ENCODE data around the gene RNF130.
"Not testable (repeated sequence)": the region's sequence is repeated elsewhere in the genome, so short reads cannot be mapped to it uniquely, and the experiment has no call there.

RNF130 gene

DNA sequence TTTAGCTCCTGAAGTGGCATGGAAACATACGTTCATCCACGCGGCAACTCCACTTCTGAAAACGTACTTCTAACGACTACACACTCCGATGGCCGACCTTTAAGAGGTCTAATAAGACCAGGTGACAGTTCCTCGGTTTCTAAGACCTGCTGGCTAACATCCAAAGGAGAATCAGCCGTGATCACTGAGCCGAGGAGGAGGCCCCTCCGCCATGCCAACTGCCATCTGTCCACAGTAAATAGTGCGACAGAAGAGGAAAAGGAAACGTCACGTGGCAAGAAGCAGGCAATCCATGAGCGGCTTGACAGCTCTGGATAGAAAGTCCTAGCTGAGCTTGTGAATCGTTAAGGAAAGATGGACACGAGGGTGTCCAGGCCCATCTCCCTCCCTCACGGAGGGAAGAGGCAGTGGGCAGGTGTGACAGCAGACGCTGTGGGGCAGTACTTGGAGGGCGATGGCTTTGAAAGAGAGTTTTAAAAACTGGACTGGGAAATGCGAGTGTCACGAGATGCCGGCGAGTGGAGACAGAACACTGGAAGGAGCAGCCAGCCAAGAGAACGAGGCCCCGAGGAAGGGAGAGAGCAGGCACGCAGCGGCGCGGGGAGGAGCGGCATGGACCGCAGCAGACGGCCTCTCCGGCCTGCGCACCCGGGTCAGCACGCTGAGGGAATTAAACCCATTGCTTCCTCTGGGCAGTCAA lies 97.2 kb downstream of the RNF130 start:
- no peak for DNase-seq (ENCODE audit: low read depth, low spot score)

DNA sequence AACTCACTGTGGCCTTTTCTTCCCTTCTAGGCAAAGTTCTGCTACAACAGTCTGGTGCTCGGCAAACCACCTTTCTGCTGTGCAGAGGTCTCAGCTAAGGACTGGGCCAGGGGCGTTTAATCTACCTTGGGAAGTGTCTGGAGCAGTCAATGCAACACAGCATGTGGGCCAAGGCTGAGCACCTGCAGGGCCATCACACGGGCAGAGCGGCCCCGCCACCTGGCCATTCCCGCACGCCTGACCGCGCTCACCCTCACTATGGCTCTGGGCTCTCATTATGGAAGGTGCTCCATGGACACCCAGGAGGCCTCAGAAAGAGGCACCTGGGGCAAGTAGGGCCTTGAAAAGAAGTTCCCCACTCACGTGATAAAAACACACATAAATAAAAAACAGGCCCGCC lies 98.2 kb downstream of the RNF130 start:
- no peak for DNase-seq (ENCODE audit: low read depth, low spot score)

DNA sequence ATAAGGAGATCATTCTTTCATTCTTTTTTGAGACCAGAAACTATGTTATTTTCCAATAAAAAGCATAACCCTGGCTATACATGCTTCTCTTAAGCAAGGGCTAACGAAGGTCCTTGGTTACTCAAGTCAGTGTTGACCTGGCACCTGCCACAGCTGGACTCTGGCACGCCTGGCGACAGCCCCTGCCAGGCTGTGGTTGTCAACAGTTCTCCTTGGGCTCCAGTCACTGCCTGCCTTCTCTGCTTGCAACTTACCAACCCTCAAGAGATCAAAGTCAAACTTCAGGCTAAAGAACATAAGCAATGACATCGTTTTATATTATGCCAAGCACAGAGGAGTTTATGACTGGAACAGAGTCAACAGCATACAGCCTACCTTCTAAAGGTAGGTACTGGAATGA lies 102.4 kb downstream of the RNF130 start:
- no peak for DNase-seq (ENCODE audit: low read depth, low spot score)

- no peak for DNase-seq (ENCODE audit: low read depth, low spot score)
These were observed 104.1 kb downstream of the RNF130 start for GRCh38 chr5:179967489-179967888.

DNA sequence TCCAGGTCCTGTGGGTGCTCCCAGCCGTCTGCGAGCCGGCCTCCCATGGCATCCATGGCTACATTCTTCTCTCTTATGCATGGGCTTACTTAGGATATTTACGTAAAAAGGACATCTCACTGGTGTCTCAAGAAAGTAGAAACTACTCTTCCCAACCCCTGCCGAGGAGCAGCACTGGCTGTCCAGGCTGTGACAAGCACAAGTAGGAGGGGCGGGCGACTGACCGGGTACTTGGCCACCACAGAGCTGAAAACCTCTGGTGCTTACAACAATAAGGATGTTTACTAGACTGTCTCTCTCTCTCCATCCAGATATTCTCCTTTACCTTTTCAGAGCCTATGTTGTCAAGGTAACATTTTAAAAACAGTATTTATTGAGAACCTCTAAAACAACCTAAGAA lies 107.5 kb downstream of the RNF130 start:
- DNase-seq (ENCODE audit: low read depth, low spot score) = no peak

- peak; percentile 58 for DNase-seq (ENCODE audit: low read depth, low spot score)
These were observed 108.2 kb downstream of the RNF130 start for GRCh38 chr5:179963375-179963774.

GRCh38 chr5:179960204-179960831 lies 111.2 kb downstream of the RNF130 start:
- DNase-seq (ENCODE audit: low read depth, low spot score) = no peak

DNA sequence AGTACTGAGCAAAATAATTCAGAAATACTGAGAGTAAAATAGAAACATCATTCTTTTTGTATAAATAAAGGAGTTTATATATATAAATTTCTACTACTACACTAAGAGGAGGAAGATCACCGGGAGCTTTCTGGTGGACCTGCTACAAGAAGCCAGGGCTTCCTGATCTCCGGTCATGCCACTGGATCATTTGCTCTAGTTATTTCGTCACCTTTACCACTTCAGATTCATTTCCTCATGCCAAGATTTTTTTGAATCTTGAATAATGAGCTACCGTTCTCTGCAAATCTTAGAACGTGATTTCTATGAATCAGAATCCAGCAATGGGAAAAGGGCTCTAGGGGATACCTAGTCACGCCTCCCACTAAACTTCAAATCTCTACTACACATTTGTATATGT lies 111.9 kb downstream of the RNF130 start:
- no peak for DNase-seq (ENCODE audit: low read depth, low spot score)

GRCh38 chr5:179959118-179959517 lies 112.4 kb downstream of the RNF130 start:
- not testable (repeated sequence) for DNase-seq (ENCODE audit: low read depth, low spot score)

DNA sequence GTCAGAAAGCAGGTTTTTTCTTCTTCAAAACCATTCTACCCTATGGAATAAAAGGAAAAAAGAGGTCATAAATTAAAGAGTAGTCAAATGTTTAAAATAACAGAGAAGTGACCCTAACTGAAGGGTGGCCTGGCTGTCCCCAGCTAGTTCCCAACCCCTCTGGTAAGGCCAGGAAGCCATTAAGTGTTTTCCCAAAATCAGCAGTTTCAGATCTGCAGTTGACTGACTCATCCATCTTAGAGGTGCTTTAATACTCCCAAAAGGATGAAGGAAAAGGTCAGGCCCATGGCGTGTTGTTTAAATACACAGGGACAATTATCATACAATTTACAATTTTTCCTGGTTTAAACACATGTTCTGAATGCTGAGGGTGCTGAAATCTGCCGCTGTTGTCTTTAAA lies 115.9 kb downstream of the RNF130 start:
- no peak for DNase-seq (ENCODE audit: low read depth, low spot score)

- no peak for DNase-seq (ENCODE audit: low read depth, low spot score)
These were observed 116.5 kb downstream of the RNF130 start for GRCh38 chr5:179955062-179955461.

GRCh38 chr5:179954434-179954833 lies 117.1 kb downstream of the RNF130 start:
- DNase-seq (ENCODE audit: low read depth, low spot score) = no peak

DNA sequence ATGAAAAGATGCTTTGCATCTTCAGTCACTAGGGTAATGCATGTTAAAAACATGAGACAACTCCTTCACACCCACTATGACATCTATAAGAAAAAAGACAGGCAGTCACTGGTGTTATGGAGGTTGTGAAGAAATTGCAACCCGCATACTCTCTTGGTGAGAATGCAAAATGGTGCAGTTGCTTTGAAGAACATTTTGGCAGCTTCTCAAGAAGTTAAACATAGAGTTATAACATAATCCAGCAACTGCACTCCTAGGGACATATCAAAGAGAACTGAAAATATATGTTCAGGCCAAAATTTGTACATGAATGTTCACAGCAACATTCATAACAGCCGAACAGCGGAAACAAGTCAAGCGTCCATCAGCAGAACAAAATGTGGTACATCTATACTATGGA lies 117.6 kb downstream of the RNF130 start:
- DNase-seq (ENCODE audit: low read depth, low spot score) = no peak

- no peak for DNase-seq (ENCODE audit: low read depth, low spot score)
These were observed 134.4 kb downstream of the RNF130 start for GRCh38 chr5:179936976-179937681.

DNA sequence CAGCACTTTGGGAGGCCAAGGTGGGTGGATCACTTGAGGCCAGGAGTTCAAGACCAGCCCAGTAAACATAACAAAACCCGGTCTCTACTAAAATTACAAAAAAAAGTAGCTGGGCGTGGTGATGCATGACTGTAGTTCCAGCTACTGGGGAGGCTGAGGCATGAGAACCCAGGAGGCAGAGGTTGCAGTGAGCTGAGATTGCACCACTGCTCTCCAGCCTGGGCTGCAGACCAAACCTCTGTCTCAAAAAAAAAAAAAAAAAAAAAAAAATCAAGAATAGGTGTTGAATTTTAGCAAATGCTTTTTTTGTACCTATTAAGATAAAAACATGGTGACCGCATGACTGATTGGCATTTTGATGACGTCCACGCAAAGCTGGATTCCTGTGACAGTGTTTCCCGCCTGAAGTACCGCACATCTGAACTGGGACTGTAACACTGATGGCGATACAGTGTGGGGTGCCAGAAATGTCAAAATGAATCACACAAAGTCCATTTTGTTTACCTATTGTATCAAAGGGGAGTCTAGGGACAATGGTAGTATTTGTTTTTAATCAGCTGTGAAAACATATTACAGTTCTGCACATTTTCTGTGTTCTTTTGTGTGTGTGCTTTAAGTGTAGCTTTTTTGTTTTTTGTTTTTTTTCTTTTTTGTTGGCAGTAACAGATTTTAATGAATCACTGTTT lies 140.6 kb downstream of the RNF130 start:
- DNase-seq (ENCODE audit: low read depth, low spot score) = peak; percentile 20

GRCh38 chr5:179927824-179928223 lies 143.7 kb downstream of the RNF130 start:
- no peak for DNase-seq (ENCODE audit: low read depth, low spot score)

DNA sequence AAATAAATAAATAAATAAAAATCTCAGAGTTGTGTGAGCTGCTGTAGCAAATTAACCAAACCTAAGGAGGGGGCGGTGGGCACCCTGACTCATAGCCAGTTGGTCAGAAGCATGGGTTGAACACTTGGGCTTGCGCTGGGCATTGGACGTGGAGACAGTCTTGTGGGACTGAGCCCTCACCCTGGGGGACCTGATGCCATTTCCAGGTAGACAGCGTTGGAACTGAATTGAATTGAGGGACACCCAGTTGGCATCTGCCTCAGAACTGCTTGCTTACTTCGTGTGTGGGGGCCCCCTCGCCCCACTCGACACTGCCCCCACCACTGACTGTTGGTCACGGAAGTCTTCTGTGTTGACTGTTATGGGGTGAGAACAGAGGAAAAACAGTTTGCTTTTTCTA lies 144.9 kb downstream of the RNF130 start:
- no peak for DNase-seq (ENCODE audit: low read depth, low spot score)

DNA sequence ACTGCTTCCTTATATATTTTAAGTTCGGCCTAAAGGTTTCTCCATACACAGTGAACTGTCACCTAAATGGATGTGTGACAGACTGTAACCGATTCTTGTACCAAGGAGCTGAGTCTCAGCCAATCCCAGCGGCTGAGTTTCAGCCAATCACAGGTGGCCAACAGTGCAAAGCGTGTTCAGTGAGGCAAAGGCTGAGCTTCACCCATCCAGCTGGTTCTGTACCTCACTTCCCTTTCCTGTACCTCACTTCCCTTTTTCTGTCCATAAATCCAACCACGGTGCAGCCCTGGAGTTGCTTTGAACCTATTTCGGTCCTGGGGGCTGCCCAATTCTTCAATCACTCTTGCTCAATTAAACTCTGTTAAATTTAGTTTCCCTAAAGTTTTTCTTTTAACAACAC lies 148.1 kb downstream of the RNF130 start:
- no peak for DNase-seq (ENCODE audit: low read depth, low spot score)

GRCh38 chr5:179920175-179920574 lies 151.4 kb downstream of the RNF130 start:
- no peak for DNase-seq (ENCODE audit: low read depth, low spot score)

DNA sequence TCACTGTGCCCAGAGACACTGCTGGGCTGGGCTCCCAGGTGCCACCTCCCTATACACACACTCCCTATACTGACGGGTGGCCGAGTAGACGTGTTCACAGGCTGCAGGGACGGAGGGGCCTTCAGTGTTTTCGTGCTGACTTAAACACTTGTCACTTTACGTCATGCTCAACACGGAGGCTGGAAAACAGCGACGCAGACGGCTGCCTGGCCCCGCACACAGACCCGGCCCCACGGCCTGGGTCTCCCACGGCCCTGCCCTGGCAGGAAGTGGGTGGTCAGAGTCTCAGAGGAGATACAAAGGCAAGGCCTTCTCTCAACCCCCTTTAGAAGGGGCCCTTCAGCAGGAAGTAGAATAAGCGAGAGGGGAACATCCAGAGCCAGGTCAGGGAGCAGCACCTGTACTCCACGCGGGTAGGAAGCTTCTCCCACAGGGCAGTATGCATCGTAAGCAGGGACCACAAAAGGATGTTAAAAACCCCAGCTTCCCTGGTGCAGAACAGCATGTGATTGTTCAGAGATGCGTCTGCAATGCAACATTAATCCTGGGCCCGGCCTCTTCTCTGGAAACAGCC lies 152.0 kb downstream of the RNF130 start:
- no peak for DNase-seq (ENCODE audit: low read depth, low spot score)

GRCh38 chr5:179918742-179919486 lies 152.6 kb downstream of the RNF130 start:
- DNase-seq (ENCODE audit: low read depth, low spot score) = no peak
